Neural cell (in vitro differentiated cells): ENCODE data around the gene CTXND1. TPM values are rescaled to one million over a fixed set of nuclear protein-coding genes. Genes with fewer than 3 reads are reported as not detected.

ENCODE experiments used
- H2AFZ ChIP-seq: fragments of 200-600, 300-800 bp; sonication (generic), shearing (Covaris generic); 2 replicates; pipeline ENCODE4 v1.6.0; 2014; ENCODE audit warnings: low read depth, mild to moderate bottlenecking, antibody characterized with exemption, low read length, moderate library complexity
- H3F3A ChIP-seq: fragments of 200-600 bp; shearing (Covaris generic); 2 replicates; pipeline ENCODE4 v1.6.1; 2016; ENCODE audit warnings: mild to moderate bottlenecking, moderate library complexity, mixed read lengths, antibody characterized with exemption, low read length; ENCODE audit not compliant: insufficient read depth, poor library complexity, severe bottlenecking
- H3K27ac ChIP-seq: fragments of 200-600, 300-800 bp; sonication (generic), shearing (Covaris generic); 2 replicates; pipeline ENCODE4 v1.5.1; 2014; ENCODE audit warnings: mild to moderate bottlenecking, low read length, moderate library complexity
- H3K27me3 ChIP-seq: fragments of 300-800, 200-600 bp; sonication (generic), shearing (Covaris generic); 2 replicates; pipeline ENCODE4 v1.6.0; 2014; ENCODE audit warnings: mild to moderate bottlenecking, low read depth, low read length, moderate library complexity; ENCODE audit not compliant: insufficient read depth
- H3K36me3 ChIP-seq: fragments of 300-800, 200-600 bp; sonication (generic), shearing (Covaris generic); 2 replicates; pipeline ENCODE4 v1.5.1; 2014; ENCODE audit warnings: mild to moderate bottlenecking, antibody characterized with exemption, low read length, moderate library complexity; ENCODE audit not compliant: insufficient read depth
- H3K4me2 ChIP-seq: fragments of 300-800, 200-600 bp; sonication (generic), shearing (Covaris generic); 2 replicates; pipeline ENCODE4 v1.6.0; 2014; ENCODE audit warnings: mild to moderate bottlenecking, low read length
- H3K4me3 ChIP-seq: fragments of 300-800, 200-600 bp; sonication (generic), shearing (Covaris generic); 2 replicates; pipeline ENCODE4 v1.5.1; 2014; ENCODE audit warnings: mild to moderate bottlenecking, low read length, moderate library complexity
- H3K79me2 ChIP-seq: fragments of 200-600 bp; shearing (Covaris generic); replicated peaks from 2 replicates; pipeline ENCODE4 v1.6.0; 2014; ENCODE audit warnings: mild to moderate bottlenecking, low read length, moderate library complexity; ENCODE audit not compliant: insufficient read depth
- H3K9ac ChIP-seq: fragments of 300-800, 200-600 bp; sonication (generic), shearing (Covaris generic); 2 replicates; pipeline ENCODE4 v1.6.1; 2016; ENCODE audit warnings: mild to moderate bottlenecking, low read length, mixed read lengths
- H3K9me2 ChIP-seq: fragments of 200-600 bp; shearing (Covaris generic); 2 replicates; pipeline ENCODE4 v1.6.1; 2016; ENCODE audit warnings: mild to moderate bottlenecking, low read length, mixed read lengths; ENCODE audit not compliant: insufficient read depth
- H3K9me3 ChIP-seq: fragments of 200-600, 300-800 bp; sonication (generic), shearing (Covaris generic); 2 replicates; pipeline ENCODE4 v1.6.1; 2016; ENCODE audit warnings: mild to moderate bottlenecking, mixed run types, low read length, moderate library complexity, mixed read lengths
- H4K20me1 ChIP-seq: fragments of 200-600 bp; shearing (Covaris generic); 2 replicates; pipeline ENCODE4 v1.6.1; 2016; ENCODE audit warnings: mild to moderate bottlenecking, mixed run types; ENCODE audit not compliant: insufficient read depth
- EP300 ChIP-seq: fragments of 450-650 bp; conservative IDR thresholded peaks from 2 replicates; pipeline ENCODE4 v1.6.1; 2014; ENCODE audit warnings: antibody characterized with exemption, mild to moderate bottlenecking, moderate library complexity; ENCODE audit not compliant: poor library complexity, severe bottlenecking
- EZH2 ChIP-seq: fragments of 200-600, 300-800 bp; shearing (Covaris generic), sonication (generic); IDR thresholded peaks from 2 replicates; pipeline ENCODE4 v1.6.1; 2014; ENCODE audit warnings: antibody characterized with exemption, low read length, borderline replicate concordance, mild to moderate bottlenecking; ENCODE audit not compliant: insufficient read depth, poor library complexity, severe bottlenecking
- MXI1 ChIP-seq: fragments of 450-650 bp; conservative IDR thresholded peaks from 2 replicates; pipeline ENCODE4 v1.6.1; 2014; ENCODE audit warnings: antibody characterized with exemption, mild to moderate bottlenecking; ENCODE audit not compliant: poor library complexity, severe bottlenecking
- POLR2AphosphoS5 ChIP-seq: IDR thresholded peaks from 2 replicates; pipeline ENCODE4 v1.6.1; 2012
- RAD21 ChIP-seq: fragments of 450-650 bp; conservative IDR thresholded peaks from 2 replicates; pipeline ENCODE4 v1.6.1; 2014; ENCODE audit warnings: antibody characterized with exemption, mild to moderate bottlenecking, moderate library complexity
- SMC3 ChIP-seq: fragments of 450-650 bp; conservative IDR thresholded peaks from 2 replicates; pipeline ENCODE4 v1.6.1; 2014; ENCODE audit warnings: antibody characterized with exemption, mild to moderate bottlenecking, moderate library complexity; ENCODE audit not compliant: poor library complexity
- TAF1 ChIP-seq: IDR thresholded peaks from 2 replicates; pipeline ENCODE4 v1.6.1; 2012; ENCODE audit warnings: low read depth
- polyA plus RNA-seq: library from polyadenylated mRNA; depleted of rRNA; stranded (reverse); fragments of >200 nt; gene quantifications from 2 replicates; pipeline ENCODE4 v1.2.3, GENCODE V29; 2014
- TF ChIP-seq, protein P1 (sequence below): fragments of 450-650 bp; IDR thresholded peaks from 2 replicates; pipeline ENCODE4 v1.5.1; 2014; ENCODE audit warnings: antibody characterized with exemption, mild to moderate bottlenecking, moderate library complexity; ENCODE audit not compliant: poor library complexity, severe bottlenecking
- TF ChIP-seq, protein P2 (sequence below): IDR thresholded peaks from 2 replicates; pipeline ENCODE4 v1.6.1; 2012; ENCODE audit warnings: borderline replicate concordance

The CTXND1 gene
- polyA plus RNA-seq, 1 donor from 2014 or later, result not detected

DNA sequence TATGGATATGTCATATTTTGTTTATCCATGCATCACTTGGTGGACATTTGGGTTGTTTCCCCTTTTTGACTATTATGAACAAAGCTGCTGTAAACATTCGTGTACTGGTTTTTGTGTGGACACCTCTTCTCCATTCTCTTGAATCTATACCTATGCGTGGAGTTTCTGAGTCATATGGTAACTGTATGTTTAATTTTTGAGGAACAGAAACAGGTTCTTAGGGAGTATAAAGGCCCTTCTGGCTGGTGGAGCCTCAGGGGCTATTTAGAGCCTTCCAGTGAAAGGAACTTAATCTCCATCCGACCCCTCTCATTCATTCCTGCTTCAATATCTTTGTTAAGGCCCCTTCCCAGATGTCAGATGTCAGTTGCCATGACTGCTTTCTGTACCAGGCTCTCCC lies 14.1 kb upstream of the CTXND1 start:
- Histone ChIP-seq H3K9ac (no peak overlapping the region), H3F3A (no peaks in the 10 kb centered on the region), H3K4me3 (no peak overlapping the region), H2AFZ (no peak overlapping the region), H3K4me2 (no peak overlapping the region), H3K27ac (no peak overlapping the region), H3K9me2 (no peaks in the 10 kb centered on the region), H4K20me1 (no peaks in the 10 kb centered on the region), H3K27me3 (no peaks in the 10 kb centered on the region), H3K79me2 (no peaks in the 10 kb centered on the region), H3K36me3 (no peaks in the 10 kb centered on the region), H3K9me3 (no peaks in the 10 kb centered on the region)
- no peak for TF ChIP-seq RAD21
- TF ChIP-seq EZH2, result no peak
- TF ChIP-seq EP300, result no peak
- no peak for TF ChIP-seq MXI1
- no peak for TF ChIP-seq TAF1
- no peak for TF ChIP-seq SMC3
- TF ChIP-seq POLR2AphosphoS5, result no peak
- TF ChIP-seq, protein P1, sequence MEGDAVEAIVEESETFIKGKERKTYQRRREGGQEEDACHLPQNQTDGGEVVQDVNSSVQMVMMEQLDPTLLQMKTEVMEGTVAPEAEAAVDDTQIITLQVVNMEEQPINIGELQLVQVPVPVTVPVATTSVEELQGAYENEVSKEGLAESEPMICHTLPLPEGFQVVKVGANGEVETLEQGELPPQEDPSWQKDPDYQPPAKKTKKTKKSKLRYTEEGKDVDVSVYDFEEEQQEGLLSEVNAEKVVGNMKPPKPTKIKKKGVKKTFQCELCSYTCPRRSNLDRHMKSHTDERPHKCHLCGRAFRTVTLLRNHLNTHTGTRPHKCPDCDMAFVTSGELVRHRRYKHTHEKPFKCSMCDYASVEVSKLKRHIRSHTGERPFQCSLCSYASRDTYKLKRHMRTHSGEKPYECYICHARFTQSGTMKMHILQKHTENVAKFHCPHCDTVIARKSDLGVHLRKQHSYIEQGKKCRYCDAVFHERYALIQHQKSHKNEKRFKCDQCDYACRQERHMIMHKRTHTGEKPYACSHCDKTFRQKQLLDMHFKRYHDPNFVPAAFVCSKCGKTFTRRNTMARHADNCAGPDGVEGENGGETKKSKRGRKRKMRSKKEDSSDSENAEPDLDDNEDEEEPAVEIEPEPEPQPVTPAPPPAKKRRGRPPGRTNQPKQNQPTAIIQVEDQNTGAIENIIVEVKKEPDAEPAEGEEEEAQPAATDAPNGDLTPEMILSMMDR, result no peak
- TF ChIP-seq, protein P2, sequence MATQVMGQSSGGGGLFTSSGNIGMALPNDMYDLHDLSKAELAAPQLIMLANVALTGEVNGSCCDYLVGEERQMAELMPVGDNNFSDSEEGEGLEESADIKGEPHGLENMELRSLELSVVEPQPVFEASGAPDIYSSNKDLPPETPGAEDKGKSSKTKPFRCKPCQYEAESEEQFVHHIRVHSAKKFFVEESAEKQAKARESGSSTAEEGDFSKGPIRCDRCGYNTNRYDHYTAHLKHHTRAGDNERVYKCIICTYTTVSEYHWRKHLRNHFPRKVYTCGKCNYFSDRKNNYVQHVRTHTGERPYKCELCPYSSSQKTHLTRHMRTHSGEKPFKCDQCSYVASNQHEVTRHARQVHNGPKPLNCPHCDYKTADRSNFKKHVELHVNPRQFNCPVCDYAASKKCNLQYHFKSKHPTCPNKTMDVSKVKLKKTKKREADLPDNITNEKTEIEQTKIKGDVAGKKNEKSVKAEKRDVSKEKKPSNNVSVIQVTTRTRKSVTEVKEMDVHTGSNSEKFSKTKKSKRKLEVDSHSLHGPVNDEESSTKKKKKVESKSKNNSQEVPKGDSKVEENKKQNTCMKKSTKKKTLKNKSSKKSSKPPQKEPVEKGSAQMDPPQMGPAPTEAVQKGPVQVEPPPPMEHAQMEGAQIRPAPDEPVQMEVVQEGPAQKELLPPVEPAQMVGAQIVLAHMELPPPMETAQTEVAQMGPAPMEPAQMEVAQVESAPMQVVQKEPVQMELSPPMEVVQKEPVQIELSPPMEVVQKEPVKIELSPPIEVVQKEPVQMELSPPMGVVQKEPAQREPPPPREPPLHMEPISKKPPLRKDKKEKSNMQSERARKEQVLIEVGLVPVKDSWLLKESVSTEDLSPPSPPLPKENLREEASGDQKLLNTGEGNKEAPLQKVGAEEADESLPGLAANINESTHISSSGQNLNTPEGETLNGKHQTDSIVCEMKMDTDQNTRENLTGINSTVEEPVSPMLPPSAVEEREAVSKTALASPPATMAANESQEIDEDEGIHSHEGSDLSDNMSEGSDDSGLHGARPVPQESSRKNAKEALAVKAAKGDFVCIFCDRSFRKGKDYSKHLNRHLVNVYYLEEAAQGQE, result no peak

DNA sequence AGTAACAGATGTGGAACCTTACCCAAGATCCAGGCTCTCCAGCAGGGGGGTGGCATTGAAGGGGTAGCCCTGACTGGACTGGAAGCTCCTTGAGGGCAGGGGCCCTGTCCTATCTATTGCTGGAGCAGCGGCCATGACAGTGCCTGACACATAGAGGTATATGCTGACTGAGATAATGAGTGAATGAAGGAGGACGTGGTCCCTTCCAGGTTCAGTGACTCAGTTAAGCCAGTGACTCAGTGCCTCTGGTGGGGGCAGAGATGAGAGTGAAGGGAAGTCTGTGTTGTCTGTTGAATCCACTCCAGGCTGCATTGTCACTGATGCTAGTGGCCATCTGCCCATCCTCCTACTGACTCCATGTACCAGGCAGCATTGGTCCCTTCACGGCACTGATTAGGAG lies 13.0 kb upstream of the CTXND1 start:
- Histone ChIP-seq H3K79me2 (no peaks in the 10 kb centered on the region), H4K20me1 (no peaks in the 10 kb centered on the region), H3K9ac (no peak overlapping the region), H3K4me3 (no peak overlapping the region), H3K27me3 (no peaks in the 10 kb centered on the region), H3K9me3 (no peaks in the 10 kb centered on the region), H3K4me2 (no peak overlapping the region), H3F3A (no peaks in the 10 kb centered on the region), H2AFZ (no peak overlapping the region), H3K27ac (no peak overlapping the region), H3K9me2 (no peaks in the 10 kb centered on the region), H3K36me3 (no peaks in the 10 kb centered on the region)
- TF ChIP-seq SMC3 (no peak), EP300 (no peak), EZH2 (no peak), MXI1 (no peak), RAD21 (no peak), POLR2AphosphoS5 (no peak), TAF1 (no peak)
- TF ChIP-seq, protein P1, result no peak
- TF ChIP-seq, protein P2, result no peak
